ENCODE results near the gene CLEC16A. TPM values are rescaled to one million over a fixed set of nuclear protein-coding genes. Genes with fewer than 3 reads are reported as not detected.

Gene CLEC16A
- polyA plus RNA-seq, 2 donors, result 9.0 to 12.5 TPM

Other genes starting within 250 kb of the CLEC16A start
- gene TEKT5, start 249.6 kb upstream of the CLEC16A start, polyA plus RNA-seq, result under 1 TPM in 1 of 2 donors, not detected in 1; 0.22 TPM
- 10 to 100 TPM; 27.1 to 27.4 TPM for gene NUBP1, start 200.7 kb upstream of the CLEC16A start, polyA plus RNA-seq
- gene TVP23A, start 125.8 kb upstream of the CLEC16A start, polyA plus RNA-seq, result under 1 TPM; 0.05 to 0.08 TPM
- 1 to 10 TPM; 2.8 to 5.5 TPM for gene CIITA, start 67.4 kb upstream of the CLEC16A start, polyA plus RNA-seq
- 10 to 100 TPM in 1 of 2 donors, 1 to 10 TPM in 1; 9.2 to 24.8 TPM for gene DEXI, start 2.1 kb upstream of the CLEC16A start, polyA plus RNA-seq